Colonic mucosa (tissue), 4 donors: ENCODE measurements around the gene CFAP73. TPM values are rescaled to one million over a fixed set of nuclear protein-coding genes. Genes with fewer than 3 reads are reported as not detected.

ENCODE experiments used
- DNase-seq: peaks from one replicate; pipeline ENCODE4 v3.0.0-alpha.2; 2020
- H3K27ac ChIP-seq: fragments of 200-600 bp; one replicate; pipeline ENCODE4 v1.8.0; 2021
- H3K27me3 ChIP-seq: fragments of 200-600 bp; one replicate; pipeline ENCODE4 v1.8.0; 2021
- H3K36me3 ChIP-seq: fragments of 200-600 bp; one replicate; pipeline ENCODE4 v1.8.0; 2021
- H3K4me1 ChIP-seq: fragments of 200-600 bp; one replicate; pipeline ENCODE4 v1.8.0; 2021; ENCODE audit warnings: mild to moderate bottlenecking
- H3K4me3 ChIP-seq: fragments of 200-600 bp; one replicate; pipeline ENCODE4 v1.8.0; 2021
- H3K9ac ChIP-seq, 2 donors: one replicate each; pipeline ENCODE4 v1.7.0; 2013; ENCODE audit warnings: control low read depth in 2 of 2, low read depth in 2 of 2, low read length in 2 of 2
- H3K9me3 ChIP-seq: fragments of 200-600 bp; one replicate; pipeline ENCODE4 v1.8.0; 2021
- intact Hi-C: fragments of 100-400 bp; cut with DNase I; formaldehyde crosslinking; loops from one replicate; pipeline ENCODE4 v1.14.1; 2022
- total RNA-seq, 2 donors: library from RNA; stranded (reverse); fragmentation: NEBNext Ultra II Directional in 1 of 2; extraction: Animal tissue kit (Norgen Biotek cat#: 25700) in 1 of 2; gene quantifications; one replicate each; pipeline ENCODE4 v1.2.1, GENCODE V29; 2021
- TF ChIP-seq, protein P1 (sequence below): fragments of 200-600 bp; IDR thresholded peaks from one replicate; pipeline ENCODE4 v1.8.0; 2022; ENCODE audit warnings: antibody characterized with exemption, mild to moderate bottlenecking
- donor health status: healthy.
- donor health status: DM: no; HTN: no; CAD: no.
- donor health status: DM: no; HTN: no; CAD: no.

The CFAP73 gene
- total RNA-seq, 2 donors from 2014 or later, result 0.20 TPM; not detected in 1

DNA sequence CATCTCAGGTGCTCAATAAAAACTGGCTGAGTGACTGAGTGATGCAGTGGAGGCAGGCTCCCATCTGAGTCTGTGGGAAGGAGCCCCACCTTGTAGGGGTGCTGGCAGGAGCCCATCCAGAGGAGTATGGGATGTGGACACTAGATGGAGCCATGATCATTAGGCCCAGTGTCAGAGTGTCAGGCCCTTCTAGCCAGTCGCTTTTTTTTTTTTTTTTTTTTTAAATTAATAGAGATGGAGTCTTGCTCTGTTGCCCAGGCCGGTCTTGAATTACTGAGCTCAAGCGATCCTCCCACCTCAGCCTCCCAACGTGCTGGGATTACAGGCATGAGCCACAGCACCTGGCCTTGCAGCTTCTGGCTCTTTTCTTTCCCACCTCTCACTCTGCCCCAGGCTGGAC is 47.5 kb downstream of the CFAP73 start:
- Histone ChIP-seq H3K9ac (peak overlapping the region in 1 of 2 donors; percentile 14), H3K4me3 (no peak overlapping the region), H3K9me3 (no peaks in the 10 kb centered on the region), H3K27ac (no peak overlapping the region), H3K4me1 (no peaks in the 10 kb centered on the region), H3K27me3 (no peaks in the 10 kb centered on the region), H3K36me3 (peaks cover under 1% of the 10 kb centered on the region)
- peak; percentile 79 for DNase-seq
- TF ChIP-seq, protein P1, sequence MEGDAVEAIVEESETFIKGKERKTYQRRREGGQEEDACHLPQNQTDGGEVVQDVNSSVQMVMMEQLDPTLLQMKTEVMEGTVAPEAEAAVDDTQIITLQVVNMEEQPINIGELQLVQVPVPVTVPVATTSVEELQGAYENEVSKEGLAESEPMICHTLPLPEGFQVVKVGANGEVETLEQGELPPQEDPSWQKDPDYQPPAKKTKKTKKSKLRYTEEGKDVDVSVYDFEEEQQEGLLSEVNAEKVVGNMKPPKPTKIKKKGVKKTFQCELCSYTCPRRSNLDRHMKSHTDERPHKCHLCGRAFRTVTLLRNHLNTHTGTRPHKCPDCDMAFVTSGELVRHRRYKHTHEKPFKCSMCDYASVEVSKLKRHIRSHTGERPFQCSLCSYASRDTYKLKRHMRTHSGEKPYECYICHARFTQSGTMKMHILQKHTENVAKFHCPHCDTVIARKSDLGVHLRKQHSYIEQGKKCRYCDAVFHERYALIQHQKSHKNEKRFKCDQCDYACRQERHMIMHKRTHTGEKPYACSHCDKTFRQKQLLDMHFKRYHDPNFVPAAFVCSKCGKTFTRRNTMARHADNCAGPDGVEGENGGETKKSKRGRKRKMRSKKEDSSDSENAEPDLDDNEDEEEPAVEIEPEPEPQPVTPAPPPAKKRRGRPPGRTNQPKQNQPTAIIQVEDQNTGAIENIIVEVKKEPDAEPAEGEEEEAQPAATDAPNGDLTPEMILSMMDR, result peak; percentile 67
- intact Hi-C loops, result loop anchor here (5.0 to 10.0 kb wide), 3 partner anchors 75 to 225 kb away; partner anchors contain the start of gene SDSL

DNA sequence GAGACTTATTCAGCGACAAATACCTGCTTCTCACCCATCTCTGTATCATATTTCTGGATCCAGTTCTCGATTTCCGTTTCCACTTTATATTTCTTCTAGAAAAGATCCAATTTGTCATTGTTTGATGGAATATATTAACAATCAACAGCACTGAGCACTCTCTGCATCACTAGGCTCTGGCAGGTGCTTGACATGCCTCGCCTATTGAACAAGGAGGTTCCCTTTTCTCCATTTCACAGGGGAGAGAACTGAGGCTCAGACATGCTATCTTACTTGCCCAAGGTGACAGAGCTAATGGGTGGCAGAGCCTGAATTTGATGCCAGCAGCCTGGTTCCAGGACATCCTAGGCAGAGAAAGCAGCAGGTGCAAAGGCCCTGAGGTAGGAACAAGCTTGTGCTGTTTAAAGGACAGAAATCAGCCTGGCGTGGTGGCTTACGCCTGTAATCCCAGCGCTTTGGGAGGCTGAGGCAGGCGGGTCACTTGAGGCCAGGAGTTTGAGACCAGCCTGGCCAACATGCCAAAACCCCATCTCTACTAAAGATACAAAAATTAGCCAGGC is 48.1 kb downstream of the CFAP73 start:
- no peaks in the 10 kb centered on the region for H3K9me3 ChIP-seq
- no peak overlapping the region for H3K4me3 ChIP-seq
- H3K27ac ChIP-seq, result no peak overlapping the region
- H3K4me1 ChIP-seq, result no peaks in the 10 kb centered on the region
- no peaks in the 10 kb centered on the region for H3K27me3 ChIP-seq
- TF ChIP-seq, protein P1, result no peak
- intact Hi-C loops, result loop anchor here (5.0 to 10.0 kb wide), 3 partner anchors 75 to 225 kb away; partner anchors contain the start of gene SDSL
- peak overlapping the region in 1 of 2 donors; percentile 14 for H3K9ac ChIP-seq
- H3K36me3 ChIP-seq, result no peaks in the 10 kb centered on the region
- no peak for DNase-seq

DNA sequence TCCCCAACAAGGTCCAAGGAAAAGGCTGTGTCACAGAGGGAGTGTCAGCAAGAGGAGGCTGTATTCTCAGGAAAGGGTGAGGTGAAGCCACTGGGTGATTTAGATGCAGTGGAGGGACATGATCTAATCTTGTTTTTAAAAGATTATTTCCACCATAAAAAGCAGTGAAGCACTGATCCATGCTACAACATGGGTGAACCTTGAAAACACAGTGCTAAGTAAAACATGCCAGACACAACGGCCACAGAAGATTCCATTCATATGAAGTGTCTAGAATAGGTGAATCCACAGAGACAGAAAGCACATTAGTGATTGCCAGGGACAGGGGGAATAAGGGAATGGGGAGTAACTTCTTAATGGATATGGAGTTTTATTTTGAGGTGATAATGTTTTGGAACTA is 48.8 kb downstream of the CFAP73 start:
- intact Hi-C loops, result loop anchor here (5.0 to 10.0 kb wide), 3 partner anchors 74 to 224 kb away; partner anchors contain the start of gene SDSL
- H3K9ac ChIP-seq, result no peak overlapping the region
- TF ChIP-seq, protein P1, result no peak
- no peaks in the 10 kb centered on the region for H3K9me3 ChIP-seq
- H3K4me3 ChIP-seq, result no peak overlapping the region
- no peak for DNase-seq
- H3K27me3 ChIP-seq, result no peaks in the 10 kb centered on the region
- no peaks in the 10 kb centered on the region for H3K36me3 ChIP-seq
- no peak overlapping the region for H3K27ac ChIP-seq
- no peaks in the 10 kb centered on the region for H3K4me1 ChIP-seq

DNA sequence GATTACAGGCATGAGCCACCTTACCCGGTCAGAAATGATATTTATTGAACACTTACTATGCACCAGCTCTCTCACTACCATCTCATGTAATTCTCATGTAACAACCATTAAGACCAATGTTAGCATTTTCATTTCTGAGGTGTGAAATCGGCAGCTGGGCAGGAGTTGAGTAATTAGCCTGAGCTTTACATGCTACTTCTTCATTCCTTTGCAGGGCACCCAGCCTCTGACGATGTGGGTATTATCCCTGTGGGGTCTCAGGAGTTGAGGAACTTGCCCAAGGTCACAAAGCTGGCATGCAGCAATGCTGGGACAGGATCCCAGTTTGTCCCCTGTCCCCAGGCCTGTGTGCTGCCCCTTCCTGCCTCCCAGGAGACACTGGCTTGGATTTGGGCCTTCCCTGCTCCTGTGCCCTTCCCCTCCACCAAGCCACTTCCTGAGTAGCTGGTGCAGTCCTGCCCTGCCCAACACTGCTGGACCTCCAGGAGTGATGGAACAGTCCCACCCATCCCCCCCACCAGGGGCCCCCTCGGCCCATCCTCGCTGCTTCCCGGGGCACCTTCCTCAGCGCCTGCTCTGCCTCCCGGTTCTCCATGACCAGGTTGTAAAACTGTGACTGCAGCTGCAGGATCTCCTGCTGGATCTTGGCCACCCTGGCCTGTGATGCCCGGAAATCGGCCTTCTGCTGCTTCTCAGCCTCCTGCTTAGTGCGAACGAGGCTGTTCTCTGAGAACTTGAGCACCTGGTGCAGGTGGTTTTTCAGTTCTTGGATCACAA is 50.7 kb downstream of the CFAP73 start:
- no peak for DNase-seq
- H3K27ac ChIP-seq, result no peak overlapping the region
- TF ChIP-seq, protein P1, result no peak
- H3K9me3 ChIP-seq, result no peaks in the 10 kb centered on the region
- no peak overlapping the region for H3K9ac ChIP-seq
- H3K4me3 ChIP-seq, result no peak overlapping the region
- H3K36me3 ChIP-seq, result no peaks in the 10 kb centered on the region
- H3K27me3 ChIP-seq, result no peaks in the 10 kb centered on the region
- intact Hi-C loops, result no loop called here
- no peaks in the 10 kb centered on the region for H3K4me1 ChIP-seq

DNA sequence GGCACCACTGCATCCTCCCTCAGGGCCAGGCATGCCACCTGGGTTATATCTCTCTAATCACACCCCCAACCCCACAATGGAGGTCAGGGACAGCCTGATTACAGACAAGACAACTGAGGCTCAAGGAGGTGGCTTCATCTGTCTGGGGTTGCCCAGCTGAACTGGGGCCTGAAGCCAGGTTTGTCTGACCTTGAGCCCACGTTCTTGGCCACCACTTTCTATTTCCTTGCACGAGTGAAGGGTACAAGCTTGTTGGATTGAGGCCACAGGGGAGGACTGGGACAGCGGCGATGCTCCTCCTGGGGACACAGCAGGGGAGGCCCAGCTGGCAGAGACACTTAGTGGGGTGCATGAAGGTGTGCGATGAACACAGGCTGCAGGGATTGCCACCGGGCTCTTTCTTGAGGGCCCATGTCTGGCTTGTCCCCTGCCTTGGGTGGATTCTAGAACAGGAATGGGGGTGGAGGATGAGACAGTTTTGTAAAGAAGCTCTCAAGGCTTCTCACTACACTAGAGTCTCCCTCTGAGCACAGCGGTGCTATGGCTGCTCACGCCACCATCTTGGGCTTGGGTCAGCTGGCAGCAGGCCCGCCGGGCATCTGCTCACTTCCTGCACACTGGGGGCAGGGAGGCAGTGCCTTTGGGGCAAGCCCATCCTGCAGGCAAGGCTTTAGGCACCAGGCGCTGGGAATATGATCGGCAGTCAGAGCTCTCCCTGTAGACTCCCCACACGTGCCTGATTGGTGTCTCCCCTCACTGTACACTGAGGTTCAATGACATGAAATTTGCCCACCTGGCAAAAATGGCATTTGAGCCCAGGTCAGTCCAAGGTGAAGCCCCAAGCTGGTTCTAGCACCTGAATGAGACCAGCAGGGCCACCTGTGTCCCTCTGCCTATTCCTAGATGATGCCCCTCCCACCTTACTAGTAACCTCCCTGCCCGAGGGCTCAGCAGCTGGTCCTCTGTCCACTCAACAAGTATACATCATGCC is 52.0 kb downstream of the CFAP73 start:
- no peak for DNase-seq
- no peak overlapping the region for H3K4me3 ChIP-seq
- intact Hi-C loops, result no loop called here
- H3K27ac ChIP-seq, result no peak overlapping the region
- H3K9me3 ChIP-seq, result no peaks in the 10 kb centered on the region
- H3K9ac ChIP-seq, result no peak overlapping the region
- H3K4me1 ChIP-seq, result no peaks in the 10 kb centered on the region
- no peaks in the 10 kb centered on the region for H3K36me3 ChIP-seq
- no peaks in the 10 kb centered on the region for H3K27me3 ChIP-seq
- TF ChIP-seq, protein P1, result no peak
